AG04449 (cell line): ENCODE data around the gene COPS9.

ENCODE experiments used
- CTCF ChIA-PET: fragments of 350-600 bp; formaldehyde crosslinking; extraction: SDS; loops from one replicate; lab custom pipeline; 2021; ENCODE audit warnings: antibody characterized with exemption; lab: Yijun Ruan, JAX
- POLR2A ChIA-PET: fragments of 400-600, 350-600 bp; formaldehyde crosslinking; extraction: SDS; loops from one replicate; lab custom pipeline; 2020; ENCODE audit warnings: antibody characterized with exemption, inconsistent platforms; lab: Yijun Ruan, JAX
- DNase-seq: peaks from one replicate; pipeline ENCODE4 v3.0.0-alpha.2; 2010; ENCODE audit warnings: low read depth, low spot score
- H3K4me3 ChIP-seq: 2 replicates; pipeline ENCODE4 v1.5.1; 2011; ENCODE audit warnings: low read depth, mild to moderate bottlenecking, control low read depth, low read length
- TF ChIP-seq, protein P1 (sequence below): IDR thresholded peaks from one replicate; pipeline ENCODE4 v1.5.1; 2011; ENCODE audit warnings: mild to moderate bottlenecking, moderate library complexity, low read length, control low read depth, inconsistent platforms; ENCODE audit not compliant: insufficient read depth; ENCODE audit errors: missing control alignments

The COPS9 gene

DNA sequence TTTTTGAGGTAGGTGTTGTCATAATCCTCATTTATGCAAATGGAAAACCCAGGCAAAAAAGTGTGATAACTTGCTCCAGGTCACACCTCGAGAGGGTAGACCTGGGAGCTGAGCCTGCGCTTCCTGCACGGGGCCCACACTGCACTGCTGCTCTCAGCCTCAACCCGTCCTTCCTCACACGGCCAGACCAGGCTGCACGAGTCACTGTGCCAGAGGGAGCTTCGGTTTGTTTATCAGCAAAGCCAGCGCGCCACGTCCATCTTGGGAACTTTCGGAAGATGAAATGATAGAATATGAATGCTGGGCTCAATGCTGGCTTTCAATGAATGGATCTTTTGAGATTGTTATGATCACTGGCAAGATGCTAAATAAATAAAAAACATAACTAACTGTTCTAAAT, 14.4 kb downstream of the COPS9 start:
- CTCF ChIA-PET, result no interaction called here
- TF ChIP-seq, protein P1, sequence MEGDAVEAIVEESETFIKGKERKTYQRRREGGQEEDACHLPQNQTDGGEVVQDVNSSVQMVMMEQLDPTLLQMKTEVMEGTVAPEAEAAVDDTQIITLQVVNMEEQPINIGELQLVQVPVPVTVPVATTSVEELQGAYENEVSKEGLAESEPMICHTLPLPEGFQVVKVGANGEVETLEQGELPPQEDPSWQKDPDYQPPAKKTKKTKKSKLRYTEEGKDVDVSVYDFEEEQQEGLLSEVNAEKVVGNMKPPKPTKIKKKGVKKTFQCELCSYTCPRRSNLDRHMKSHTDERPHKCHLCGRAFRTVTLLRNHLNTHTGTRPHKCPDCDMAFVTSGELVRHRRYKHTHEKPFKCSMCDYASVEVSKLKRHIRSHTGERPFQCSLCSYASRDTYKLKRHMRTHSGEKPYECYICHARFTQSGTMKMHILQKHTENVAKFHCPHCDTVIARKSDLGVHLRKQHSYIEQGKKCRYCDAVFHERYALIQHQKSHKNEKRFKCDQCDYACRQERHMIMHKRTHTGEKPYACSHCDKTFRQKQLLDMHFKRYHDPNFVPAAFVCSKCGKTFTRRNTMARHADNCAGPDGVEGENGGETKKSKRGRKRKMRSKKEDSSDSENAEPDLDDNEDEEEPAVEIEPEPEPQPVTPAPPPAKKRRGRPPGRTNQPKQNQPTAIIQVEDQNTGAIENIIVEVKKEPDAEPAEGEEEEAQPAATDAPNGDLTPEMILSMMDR, result no peak

DNA sequence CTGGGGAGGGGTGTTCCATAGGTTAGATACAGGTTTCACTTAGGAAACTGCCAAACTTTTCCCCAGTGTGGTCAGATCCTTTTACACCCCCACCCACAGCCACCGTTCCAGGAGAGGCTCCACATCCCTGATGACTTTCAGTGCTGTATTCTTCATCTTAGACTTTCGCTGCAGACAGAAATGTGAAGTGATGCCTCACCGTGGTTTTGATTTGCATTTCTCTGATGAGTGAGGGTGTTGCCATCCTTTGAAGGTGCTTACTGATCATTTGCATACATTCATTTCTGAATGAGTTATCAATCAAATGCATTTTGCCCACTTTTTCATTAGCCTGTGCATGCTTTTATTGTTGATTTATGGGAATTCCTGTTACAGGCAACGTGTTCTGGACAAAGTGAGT, 14.9 kb downstream of the COPS9 start:
- POLR2A ChIA-PET, result no interaction called here
- H3K4me3 ChIP-seq, result no peak overlapping the region
- no peak for DNase-seq
- TF ChIP-seq, protein P1, result no peak
- CTCF ChIA-PET, result no interaction called here

More for the DNA sequence above, 14.4 kb downstream of the COPS9 start:
- H3K4me3 ChIP-seq, result no peak overlapping the region
- no peak for DNase-seq
- POLR2A ChIA-PET, result no interaction called here

DNA sequence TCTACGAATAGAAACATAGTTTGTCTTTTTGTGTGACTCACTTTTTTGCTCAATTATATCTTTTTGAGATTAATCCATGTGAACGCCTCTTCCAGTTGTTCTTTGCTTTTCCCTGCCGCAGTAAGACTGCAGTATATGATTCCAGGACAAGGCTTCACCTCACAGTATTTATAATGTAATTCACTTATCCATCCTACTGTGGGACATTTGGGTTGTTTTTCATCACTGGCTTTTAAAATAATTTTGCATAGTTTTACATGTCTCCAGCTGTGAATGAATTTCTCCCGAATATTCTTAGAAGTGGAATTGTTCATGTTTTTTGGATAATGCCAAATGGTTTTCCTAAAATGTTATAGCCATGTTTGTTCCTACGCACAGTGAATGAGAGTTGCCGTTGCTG, 21.9 kb downstream of the COPS9 start:
- no peak overlapping the region for H3K4me3 ChIP-seq
- DNase-seq, result no peak
- CTCF ChIA-PET, result interaction anchor here (1.3 kb wide), 1 partner anchor 53 kb away, joined by 6 read pairs; no protein-coding TSS in a partner anchor
- TF ChIP-seq, protein P1, result no peak
- POLR2A ChIA-PET, result no interaction called here

DNA sequence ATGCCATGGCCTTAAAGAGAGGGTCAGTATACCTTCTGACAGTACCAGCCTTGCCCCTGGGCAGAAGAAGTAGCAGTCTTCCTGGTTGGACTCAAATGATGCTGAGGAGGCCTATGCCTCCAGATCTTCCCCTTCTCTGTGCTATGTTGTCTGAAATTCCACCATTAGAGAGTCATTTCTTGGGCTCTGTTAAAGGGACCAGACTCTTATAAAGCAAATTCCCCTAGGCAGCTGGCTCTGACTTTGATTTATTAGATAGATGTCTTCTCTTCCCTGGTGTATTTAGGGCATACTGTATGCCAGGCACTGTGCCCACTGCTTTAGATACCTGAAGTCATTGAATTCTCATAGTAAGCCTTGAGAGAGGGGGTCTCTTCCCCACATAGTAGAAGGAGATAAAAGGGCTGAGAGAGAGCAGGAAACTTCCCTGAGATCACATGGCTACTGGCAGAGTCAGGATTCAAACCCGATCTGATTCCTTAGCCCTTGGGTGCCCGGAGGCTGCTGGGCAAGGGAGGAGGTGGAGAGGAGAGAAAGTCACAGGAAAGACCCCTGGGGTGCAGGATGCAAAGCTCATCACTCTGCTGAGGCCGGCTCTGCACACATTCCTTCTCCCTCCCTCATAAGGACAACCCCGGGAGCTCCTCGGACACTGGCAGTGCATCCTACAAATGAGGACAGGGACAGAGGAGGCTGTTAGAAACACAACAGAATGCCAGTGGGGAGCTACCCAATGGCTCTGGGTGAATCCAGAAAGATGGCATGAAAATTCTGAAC, 23.0 kb downstream of the COPS9 start:
- no peak for DNase-seq
- ChIA-PET CTCF (interaction anchor here (1.2 kb wide), 1 partner anchor 29 kb away, joined by 3 read pairs; no protein-coding TSS in a partner anchor), POLR2A (no interaction called here)
- H3K4me3 ChIP-seq, result no peak overlapping the region
- TF ChIP-seq, protein P1, result no peak

DNA sequence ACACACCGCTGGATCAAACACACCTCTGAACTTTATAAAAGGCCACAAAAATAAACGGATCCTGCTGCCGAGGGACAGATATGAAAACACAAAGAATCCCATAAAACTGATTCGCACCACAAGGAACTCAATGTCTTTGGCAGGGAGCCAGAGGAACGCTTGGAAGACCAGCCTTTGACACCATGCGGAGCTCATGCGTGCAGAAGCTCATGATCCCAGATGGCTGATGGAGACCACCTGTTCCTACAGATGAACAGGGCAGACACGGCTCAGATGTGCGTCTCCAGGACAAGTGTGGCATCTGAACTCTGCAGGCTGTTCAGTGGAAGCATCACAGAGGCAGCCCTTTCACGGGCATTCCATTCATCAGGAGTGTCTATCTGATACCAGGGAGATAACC, 24.9 kb downstream of the COPS9 start:
- TF ChIP-seq, protein P1, result no peak
- no peak for DNase-seq
- ChIA-PET POLR2A (no interaction called here), CTCF (no interaction called here)
- no peak overlapping the region for H3K4me3 ChIP-seq

DNA sequence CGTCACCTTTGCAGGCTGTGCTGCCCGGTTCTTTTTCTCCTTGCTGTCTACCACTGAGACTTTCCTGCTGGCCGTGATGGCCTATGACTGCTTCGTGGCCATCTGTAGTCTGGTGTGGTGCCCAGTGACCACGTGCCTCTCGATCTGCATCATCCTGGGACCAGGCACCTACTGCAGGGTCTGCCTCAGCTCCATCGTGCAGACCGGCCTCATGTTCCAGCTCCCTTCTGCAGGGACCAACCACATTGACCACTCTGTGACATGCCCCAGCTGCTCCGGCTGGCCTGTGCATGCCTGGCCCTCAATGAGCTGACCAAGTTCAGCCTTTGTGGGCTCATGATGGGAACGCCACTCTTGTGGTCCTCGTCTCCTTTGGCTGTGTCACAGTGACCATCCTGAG, 26.7 kb downstream of the COPS9 start:
- TF ChIP-seq, protein P1, result no peak
- H3K4me3 ChIP-seq, result no peak overlapping the region
- POLR2A ChIA-PET, result no interaction called here
- no peak for DNase-seq
- CTCF ChIA-PET, result no interaction called here
